ENCODE measurements around the gene GRIK1. TPM values are rescaled to one million over a fixed set of nuclear protein-coding genes. Genes with fewer than 3 reads are reported as not detected.

GRIK1 gene
- total RNA-seq, 1 experiment from 2014 or later, result not detected

DNA sequence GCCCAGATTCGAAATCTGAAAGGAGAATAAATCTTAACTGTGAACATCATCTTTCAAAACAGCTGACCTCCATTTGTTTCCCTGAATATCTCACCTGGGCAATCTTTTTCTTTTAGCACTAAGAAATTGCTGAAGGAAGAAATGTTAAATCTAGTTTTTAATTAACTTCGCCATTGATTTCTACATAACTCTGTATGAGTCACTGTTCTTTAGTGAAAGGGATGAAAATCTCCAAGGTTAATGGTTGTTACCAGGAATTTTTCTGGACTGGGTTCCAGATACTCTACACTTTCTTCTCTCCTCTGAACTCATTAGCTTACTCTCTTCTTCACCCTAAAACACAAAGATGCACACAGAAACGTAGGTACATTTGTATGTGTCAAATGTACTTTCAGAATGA lies 405.3 kb downstream of the GRIK1 start:
- no peak for DNase-seq (ENCODE audit: low spot score)

DNA sequence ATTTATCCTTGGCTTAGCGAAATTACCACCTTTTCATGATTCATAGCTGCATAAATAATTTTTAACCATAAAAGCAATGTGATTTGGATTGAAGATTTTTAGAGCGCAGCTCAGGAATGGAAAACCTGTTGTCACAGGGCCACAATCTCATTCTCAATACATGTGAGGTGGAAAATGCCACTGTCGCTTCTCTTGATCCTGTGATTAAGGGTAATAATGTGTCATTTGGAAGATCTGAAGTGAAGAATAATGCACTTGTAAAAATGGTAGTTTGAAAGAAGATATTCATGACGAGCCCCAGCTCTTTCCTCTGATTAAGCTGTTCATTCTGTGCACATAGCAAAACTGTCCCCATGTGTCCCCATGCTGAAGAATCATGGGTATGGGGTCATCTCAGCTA lies 410.7 kb downstream of the GRIK1 start:
- no peak for DNase-seq (ENCODE audit: low spot score)

DNA sequence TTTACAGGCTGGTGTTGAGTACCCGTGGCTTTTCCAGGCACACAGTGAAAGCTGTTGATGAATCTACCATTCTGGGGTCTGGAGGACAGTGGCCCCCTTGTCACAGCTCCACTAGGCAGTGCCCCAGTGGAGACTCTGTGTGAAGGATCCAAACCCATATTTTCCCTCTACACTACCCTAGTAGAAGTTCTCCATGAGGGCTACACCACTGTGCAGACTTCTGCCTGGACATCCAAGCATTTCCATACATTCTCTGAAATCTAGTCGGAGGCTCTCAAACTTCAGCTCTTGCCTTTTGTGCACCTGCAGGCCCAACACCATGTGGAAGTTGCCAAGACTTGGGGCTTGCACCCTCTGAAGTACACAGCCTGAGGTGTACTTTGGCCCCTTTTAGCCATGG lies 413.3 kb downstream of the GRIK1 start:
- no peak for DNase-seq (ENCODE audit: low spot score)

DNA sequence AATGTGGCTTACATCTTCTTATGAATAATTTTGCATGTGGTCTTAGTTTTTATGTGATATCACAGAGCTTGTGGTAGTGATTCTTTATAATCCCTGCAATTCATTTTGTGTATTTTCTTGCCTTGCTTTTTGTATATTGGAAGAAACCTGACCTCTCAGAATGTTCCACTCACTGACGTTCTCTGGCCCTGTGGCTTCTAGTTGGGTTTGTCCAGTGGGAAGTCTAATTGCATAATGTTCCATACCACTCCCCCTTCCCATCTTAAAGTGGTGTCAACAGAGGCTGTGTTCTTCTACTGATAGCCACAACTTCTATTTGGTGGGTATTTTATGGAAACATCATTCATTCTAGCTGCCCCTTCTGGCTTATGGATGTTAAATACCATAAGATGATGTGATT lies 415.7 kb downstream of the GRIK1 start:
- DNase-seq (ENCODE audit: low spot score), result no peak

DNA sequence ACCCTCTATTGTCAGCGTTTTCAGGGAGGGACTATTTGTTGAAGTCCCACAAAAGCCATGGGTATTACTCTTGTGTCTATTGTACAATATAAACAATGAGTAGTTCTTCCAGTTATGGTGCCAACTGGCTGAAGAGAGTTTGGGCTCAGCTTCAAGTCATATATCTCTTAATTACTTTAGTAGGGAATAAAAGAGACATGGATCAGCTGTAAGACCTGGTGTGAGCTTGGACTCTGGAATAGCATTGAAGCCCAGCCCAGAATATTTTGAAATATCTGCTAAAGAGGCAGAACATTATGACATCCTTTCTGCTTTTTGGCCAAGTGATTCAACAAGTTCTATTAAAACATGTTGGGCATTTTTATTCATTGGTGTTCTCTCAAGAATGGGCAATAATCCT lies 416.1 kb downstream of the GRIK1 start:
- DNase-seq (ENCODE audit: low spot score), result no peak

DNA sequence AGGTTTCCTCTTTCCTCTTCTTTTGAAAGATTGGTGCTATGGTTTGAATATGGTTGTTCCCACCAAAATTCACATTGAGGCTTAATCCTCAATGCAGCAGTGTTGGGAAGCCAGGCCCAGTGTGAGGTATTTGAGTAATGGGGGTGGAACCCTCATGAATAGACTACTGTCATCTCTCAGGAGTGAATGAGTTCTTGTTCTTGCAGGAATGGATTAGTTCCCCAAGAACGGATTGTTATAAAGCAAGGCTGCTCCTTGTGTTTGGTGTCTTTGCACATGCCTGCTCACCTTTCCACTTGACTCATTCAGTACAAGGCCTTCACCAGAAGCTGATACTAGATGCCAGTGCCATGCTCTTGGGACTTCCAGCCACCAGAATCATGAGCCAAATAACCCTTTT lies 417.9 kb downstream of the GRIK1 start:
- no peak for DNase-seq (ENCODE audit: low spot score)

DNA sequence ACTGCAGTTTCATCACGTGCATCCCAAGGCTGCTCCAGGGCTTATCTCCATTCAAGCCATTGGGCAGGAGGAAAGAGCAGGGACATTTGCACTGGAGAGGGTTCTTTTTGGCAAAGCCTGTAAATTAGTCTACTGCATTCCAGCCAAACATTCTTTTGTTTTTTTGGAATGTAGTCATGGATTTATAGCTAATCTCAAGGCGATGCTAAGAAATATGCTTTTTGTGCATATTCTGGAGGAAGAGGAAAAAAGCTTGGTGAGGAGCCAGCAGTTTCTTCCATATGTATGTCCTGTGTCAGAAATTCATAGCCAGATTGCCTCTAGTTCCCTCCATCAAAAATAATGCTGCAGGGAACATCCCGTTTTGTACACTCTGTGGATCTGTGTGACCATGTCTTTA lies 419.6 kb downstream of the GRIK1 start:
- no peak for DNase-seq (ENCODE audit: low spot score)

DNA sequence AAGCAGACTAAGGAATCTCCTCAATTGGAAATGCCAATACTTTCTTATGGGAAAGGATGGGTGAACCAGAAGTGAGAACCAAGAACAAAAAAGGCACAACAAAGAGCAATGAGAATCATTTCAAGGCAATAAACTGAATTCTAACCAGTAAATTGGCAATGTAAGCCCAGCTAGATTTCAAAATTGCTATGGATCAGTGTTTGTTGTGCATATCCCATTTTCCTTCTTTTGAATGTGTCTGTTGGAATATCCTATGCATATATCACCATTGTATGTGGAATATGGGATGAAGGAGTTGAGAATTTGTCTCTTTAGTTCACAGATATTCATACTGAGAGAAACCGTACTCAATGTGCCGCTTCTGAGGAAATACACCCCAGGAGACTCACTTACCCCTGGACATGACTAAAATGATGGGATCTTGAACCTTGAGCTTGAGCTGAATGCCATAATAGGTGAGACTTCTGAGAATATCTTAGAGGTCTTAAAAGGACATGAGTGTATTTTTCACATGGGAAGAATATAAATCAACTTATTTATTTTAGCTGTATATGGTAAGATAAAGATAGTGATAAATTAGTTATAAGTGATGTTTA lies 425.0 kb downstream of the GRIK1 start:
- no peak for DNase-seq (ENCODE audit: low spot score)

DNA sequence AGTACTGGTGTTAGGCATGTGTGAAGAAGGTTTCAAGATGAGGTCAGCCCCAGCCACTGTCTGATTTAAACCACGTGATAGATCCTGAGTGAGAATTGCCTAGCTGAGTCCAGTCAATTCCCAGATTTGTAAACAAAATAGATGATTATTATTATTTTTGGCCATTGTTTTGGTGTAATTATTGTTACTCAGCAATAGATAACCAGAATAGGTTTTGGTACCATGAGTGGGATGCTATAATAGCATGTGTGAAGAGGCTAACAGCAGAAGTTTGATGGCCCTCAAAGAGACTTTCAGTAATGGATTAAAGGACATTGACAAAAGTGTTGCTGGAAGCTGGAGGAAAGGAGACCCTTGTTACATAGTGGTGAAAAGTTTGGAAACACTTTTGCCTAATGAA lies 426.3 kb downstream of the GRIK1 start:
- DNase-seq (ENCODE audit: low spot score), result no peak

DNA sequence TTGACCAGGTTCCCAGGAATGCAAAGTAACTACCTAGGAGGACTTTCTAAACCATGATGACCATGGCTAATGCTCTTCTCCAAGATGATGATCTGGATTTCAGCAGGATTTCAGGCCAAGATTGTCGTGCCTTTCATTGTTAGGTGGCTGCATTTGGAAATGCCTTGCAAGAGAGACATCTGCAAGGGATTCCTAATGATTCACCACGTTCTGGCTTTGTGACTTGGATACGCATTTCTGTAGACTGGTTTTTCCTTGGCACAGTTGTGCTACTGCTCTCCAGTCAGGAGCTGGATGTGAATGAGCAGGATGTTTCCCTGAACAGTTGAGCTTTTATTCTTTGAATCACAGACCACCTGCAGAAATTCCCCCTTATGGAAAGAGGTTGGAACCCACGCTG lies 428.7 kb downstream of the GRIK1 start:
- no peak for DNase-seq (ENCODE audit: low spot score)

DNA sequence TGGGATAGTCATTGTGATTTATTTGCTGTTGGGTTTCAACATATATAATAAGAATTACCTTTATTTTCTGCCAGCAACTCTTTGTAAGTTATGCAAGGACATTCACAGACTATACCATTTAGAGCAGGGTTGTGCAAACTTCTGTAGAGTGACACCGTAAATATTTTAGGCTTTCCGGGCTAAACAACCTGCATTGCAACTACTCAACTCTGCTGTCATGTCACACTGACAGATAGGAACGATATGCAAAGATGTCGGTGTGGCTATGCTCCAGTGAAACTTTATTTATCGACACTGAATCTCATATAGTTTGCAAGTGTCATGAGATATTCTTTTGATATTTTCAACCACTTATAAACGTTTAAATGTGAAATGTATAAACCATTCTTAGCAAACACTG lies 430.7 kb downstream of the GRIK1 start:
- DNase-seq (ENCODE audit: low spot score), result no peak

DNA sequence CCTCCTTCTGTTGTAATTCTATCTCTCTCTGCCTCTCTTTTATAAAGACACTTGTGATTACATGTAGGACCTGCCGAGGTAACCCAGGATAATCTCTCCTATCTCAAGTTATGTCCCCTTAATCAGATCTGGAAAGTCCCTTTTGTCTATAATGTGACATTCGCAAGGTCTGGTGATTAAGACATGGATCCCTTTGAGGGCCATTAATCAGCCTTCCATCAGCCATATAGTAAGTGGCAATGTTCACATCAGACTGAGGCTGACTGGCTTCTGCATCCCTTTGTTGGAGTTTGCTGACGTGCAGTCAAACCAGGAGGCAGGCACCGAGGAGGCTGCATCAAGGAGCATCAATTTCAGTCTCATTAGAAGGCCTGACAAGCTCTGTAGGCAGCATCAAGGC lies 431.5 kb downstream of the GRIK1 start:
- no peak for DNase-seq (ENCODE audit: low spot score)

DNA sequence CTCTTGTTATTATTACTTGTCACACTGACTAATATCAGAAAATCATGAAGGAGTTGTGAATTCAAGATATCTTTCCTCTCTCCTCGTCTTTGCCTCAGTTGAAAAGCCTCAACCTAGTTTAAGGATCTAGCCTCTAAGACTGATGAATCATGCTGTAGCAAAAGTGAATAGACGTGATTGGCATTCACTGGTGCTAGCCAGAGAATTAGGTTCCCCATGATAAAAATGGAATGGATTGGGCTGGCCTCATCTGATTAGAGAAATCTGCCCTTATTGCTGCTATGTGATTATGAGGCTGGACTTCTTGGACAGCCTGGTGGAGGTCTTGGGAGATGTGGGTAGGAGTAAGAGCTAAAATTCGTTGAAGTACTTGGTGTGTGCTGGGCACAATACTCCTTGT lies 432.8 kb downstream of the GRIK1 start:
- DNase-seq (ENCODE audit: low spot score), result no peak

DNA sequence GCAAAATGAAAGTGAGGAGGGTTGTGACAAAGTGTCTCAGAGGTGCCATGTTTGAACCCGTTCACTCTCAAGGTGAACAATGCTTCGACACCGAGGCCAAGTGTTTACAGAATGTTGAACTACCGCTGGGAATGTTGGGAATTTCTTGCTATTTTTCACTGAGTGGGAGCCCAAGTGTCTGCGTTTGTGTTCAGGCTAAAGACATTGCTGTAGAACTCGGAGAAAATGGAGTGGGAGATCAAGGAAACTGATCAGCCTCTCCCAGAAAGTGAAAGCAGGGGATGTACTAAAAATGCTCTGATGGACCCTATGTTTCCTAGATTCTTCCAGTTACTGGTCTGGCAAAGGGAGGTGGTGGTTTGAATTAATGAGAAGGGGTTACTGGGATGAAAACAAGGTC lies 433.6 kb downstream of the GRIK1 start:
- no peak for DNase-seq (ENCODE audit: low spot score)

DNA sequence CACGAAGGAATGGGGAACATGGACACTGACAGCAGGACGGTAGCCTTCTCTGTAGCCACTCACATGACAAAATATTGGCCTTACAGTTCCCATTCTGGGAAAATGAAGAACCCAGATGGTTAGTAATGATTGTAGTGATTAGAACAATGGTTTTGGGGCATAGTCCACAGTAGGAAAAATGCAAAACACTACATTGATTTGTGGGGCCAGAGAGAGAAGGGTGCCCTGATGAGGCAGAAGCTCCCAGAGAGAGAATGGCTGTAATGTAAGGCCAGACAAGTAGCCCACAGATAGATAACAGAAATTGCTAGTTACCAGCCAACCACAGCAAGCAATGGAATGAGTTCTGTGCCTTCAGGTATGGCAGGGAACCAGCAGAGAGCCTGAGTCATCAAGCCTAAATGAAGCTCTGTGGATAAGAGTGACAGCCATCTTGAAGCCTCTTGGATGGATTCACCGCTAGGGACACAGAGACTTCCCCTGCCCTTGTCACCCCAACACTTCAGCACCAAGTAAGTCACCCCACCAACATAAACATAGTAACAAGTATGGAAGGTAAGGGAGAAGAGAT lies 435.0 kb downstream of the GRIK1 start:
- peak; percentile 48 for DNase-seq (ENCODE audit: low spot score)

DNA sequence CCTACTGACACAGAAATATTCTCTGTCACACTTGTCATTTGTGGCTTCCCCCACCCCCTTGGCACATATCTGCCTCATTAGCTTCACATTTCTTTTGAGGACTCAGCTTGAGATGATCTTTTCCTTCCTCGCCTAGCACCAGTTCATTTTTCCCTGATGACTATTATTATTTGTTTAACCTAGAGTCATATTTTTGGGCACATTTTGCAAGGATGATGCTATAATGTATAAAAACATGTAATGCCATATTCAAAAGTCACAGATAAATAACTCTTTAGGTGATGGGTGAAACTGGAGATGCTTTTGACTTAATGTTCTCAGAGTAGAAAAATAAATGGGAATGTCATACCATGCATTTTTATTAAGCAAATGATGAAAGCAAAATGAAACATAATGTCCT lies 438.3 kb downstream of the GRIK1 start:
- no peak for DNase-seq (ENCODE audit: low spot score)

DNA sequence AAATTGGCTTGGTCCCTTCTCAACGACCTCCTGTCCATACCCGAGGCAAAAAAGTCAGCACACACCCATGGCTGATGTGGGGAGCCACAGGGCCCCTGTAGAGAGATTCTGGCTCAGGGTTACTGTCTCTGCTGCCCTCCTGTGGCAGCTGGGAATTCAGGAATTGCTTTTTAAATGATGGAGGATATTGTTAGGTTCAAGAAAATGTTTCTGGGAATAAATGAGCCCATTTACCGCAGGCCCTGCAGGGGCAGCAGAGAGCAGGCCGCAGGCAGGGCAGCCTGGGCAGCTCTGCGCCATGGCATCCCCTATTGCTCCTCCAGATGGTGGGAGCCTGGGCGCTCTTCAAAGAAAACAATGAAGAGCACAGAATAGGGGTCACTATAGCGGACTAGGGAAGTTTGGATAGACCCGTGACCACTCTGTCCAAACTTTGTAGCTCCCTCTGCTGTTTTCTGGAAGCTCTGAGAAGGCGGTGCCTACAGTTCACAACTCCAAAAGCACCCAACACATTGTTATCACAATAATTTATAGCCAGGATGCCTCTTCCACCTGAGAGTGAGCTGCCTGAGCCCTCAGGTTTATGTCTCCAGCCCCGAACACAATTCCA lies 440.0 kb downstream of the GRIK1 start:
- peak; percentile 41 for DNase-seq (ENCODE audit: low spot score)

DNA sequence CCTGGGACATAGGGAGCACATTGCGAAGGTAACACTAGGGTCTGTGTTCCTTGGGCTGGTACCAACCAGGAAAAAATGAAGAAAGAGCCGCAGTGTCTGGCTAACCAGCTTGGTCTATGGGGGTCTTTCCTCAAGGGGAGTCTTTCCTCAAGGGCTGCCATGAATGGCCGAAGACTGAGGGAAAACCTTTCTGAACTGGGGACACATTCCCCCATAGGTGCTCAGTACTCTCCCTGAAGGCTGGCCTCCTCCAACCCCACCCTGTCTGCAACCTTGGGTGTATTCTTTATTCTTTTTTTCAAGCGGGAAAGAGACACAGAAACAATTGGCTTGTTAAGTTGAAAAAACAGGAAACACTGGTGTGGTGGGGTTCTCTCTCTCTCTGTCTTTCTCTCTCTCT lies 440.6 kb downstream of the GRIK1 start:
- no peak for DNase-seq (ENCODE audit: low spot score)

DNA sequence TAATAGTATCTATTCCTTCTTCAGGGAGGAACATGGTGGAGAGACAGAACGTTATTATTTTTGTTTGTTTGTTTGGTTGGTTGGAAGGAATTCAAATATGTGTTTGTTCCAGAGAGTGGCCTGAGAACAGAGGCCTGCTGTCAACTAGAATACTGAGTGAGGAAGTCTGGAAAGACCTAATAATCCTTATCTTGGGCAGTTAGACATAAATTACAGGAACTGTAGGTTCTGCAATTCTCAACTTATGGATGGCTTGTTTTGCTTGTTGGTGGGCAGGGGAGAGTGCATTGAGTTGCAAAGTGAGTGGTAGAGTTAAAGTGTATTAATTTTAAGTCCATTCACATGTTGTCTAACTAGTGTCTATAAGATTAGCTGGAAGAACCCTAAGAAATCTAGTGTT lies 443.5 kb downstream of the GRIK1 start:
- DNase-seq (ENCODE audit: low spot score), result no peak

DNA sequence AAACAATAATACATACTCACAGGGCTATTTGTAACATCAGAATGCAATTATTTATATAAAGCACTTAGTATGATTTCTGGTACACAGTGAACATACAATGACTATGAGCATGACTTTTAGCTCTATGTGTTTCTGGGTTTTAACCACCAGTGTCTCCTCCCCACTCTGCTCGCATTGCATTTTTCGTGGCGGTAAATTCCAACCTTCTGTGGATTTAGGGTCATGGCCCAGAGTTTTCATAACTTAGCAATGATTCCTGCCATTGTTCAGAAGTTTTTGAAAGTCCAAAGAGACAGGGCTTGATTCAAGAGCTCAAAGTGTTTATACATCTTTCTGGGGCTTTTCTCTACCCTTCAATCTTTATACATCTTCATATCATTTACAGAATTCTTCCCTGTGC lies 449.8 kb downstream of the GRIK1 start:
- DNase-seq (ENCODE audit: low spot score), result no peak

DNA sequence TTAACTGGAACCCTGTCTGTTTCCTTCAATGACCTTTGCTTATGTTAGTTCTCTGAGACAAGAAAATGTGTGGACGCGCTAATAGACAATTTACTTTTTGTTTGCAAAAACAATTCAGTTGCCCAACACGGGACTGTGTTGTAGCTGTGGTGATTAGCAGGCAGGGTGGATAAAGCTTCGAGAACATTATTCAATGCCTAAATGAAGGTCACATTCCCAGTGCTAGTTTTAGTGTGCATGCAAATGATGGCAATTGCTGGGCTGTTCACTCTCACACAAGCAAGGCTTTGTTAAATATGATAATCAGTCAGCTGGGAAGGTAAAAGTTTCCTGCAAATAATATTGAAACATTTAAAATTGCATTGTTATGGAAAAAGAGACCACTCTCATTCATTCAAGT lies 452.6 kb downstream of the GRIK1 start:
- no peak for DNase-seq (ENCODE audit: low spot score)
